Ishikawa (cell line): ENCODE data around the gene DDHD1.

ENCODE experiments used
- CEBPB ChIP-seq: IDR thresholded peaks from 2 replicates; pipeline ENCODE4 v1.6.1; 2012
- CREB1 ChIP-seq: IDR thresholded peaks from 2 replicates; pipeline ENCODE4 v1.6.1; 2012; ENCODE audit warnings: low read depth
- EGR1 ChIP-seq: IDR thresholded peaks from 2 replicates; pipeline ENCODE4 v1.6.1; 2012
- EP300 ChIP-seq: IDR thresholded peaks from 2 replicates; pipeline ENCODE4 v1.6.1; 2012; ENCODE audit warnings: borderline replicate concordance
- FOXM1 ChIP-seq: IDR thresholded peaks from 2 replicates; pipeline ENCODE4 v1.6.1; 2012; ENCODE audit warnings: low read depth, borderline replicate concordance
- NFIC ChIP-seq: IDR thresholded peaks from 2 replicates; pipeline ENCODE4 v1.6.1; 2012
- RAD21 ChIP-seq: IDR thresholded peaks from 2 replicates; pipeline ENCODE4 v1.6.1; 2012; ENCODE audit warnings: low read depth
- REST ChIP-seq: IDR thresholded peaks from 2 replicates; pipeline ENCODE4 v1.6.1; 2012; ENCODE audit warnings: low read depth, mild to moderate bottlenecking
- TAF1 ChIP-seq: IDR thresholded peaks from 2 replicates; pipeline ENCODE4 v1.6.1; 2012; ENCODE audit warnings: low read depth, mild to moderate bottlenecking
- TCF12 ChIP-seq: IDR thresholded peaks from 2 replicates; pipeline ENCODE4 v1.6.1; 2012; ENCODE audit warnings: low read depth
- TEAD4 ChIP-seq: IDR thresholded peaks from 2 replicates; pipeline ENCODE4 v1.6.1; 2012
- USF1 ChIP-seq: IDR thresholded peaks from 2 replicates; pipeline ENCODE4 v1.6.1; 2012
- YY1 ChIP-seq: IDR thresholded peaks from 2 replicates; pipeline ENCODE4 v1.6.1; 2012; ENCODE audit warnings: low read depth
- ZBTB7A ChIP-seq: IDR thresholded peaks from 2 replicates; pipeline ENCODE4 v1.6.1; 2012; ENCODE audit warnings: low read depth
- TF ChIP-seq, protein P1 (sequence below): IDR thresholded peaks from 2 replicates; pipeline ENCODE4 v1.6.1; 2012

The DDHD1 gene

DNA sequence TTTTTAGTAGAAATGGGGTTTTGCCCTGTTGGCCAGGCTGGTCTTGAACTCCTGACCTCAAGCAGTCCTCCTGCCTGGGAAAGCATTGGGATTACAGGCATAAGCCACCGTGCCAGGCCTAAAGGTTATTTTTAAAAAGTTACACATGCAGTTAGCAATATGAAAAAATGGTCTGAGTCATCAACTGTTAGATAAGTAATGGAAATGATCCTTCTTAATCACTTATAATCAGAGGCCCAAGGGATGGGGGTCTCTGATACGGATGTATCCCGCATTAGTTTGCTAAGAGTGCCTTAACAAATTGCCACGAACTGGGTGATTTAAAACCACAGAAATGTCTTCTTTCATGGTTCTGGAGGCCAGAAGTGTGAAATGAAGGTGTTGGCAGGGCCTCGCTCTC lies 148.1 kb downstream of the DDHD1 start:
- no peak for TF ChIP-seq ZBTB7A
- no peak for TF ChIP-seq RAD21
- TF ChIP-seq NFIC, result no peak
- no peak for TF ChIP-seq TEAD4
- no peak for TF ChIP-seq TCF12
- no peak for TF ChIP-seq USF1
- TF ChIP-seq REST, result no peak
- no peak for TF ChIP-seq EP300
- TF ChIP-seq TAF1, result no peak
- no peak for TF ChIP-seq FOXM1
- TF ChIP-seq, protein P1, sequence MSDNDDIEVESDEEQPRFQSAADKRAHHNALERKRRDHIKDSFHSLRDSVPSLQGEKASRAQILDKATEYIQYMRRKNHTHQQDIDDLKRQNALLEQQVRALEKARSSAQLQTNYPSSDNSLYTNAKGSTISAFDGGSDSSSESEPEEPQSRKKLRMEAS, result no peak
- no peak for TF ChIP-seq CEBPB
- no peak for TF ChIP-seq CREB1
- no peak for TF ChIP-seq EGR1
- no peak for TF ChIP-seq YY1

DNA sequence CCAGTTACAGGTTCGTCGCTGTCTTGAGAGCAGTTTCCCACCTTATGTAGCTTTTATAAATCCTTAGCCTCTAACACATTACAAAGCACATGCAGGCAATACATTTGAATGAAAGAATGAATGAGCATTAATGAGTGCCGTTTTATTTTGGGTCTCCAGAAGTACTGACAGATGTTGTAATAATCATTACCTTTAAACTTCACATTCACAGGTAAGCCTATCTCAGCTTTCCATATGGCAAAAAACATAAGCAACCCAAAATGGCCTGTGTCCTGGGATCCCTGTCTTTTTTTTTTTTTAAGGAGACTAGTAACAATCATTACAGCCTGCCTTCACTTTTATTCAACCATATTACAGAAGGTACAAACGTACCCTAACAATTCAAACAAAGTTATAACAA lies 149.3 kb downstream of the DDHD1 start:
- TF ChIP-seq REST (no peak), RAD21 (no peak), CREB1 (no peak), EP300 (no peak), FOXM1 (no peak), TCF12 (no peak), CEBPB (no peak), ZBTB7A (no peak), USF1 (no peak), YY1 (no peak), EGR1 (no peak), TAF1 (no peak)
- TF ChIP-seq, protein P1, result no peak

GRCh38 chr14:53002576-53002975 lies 150.5 kb downstream of the DDHD1 start:
- TF ChIP-seq USF1 (peak; percentile 33; the same call in 1 of the 2 replicates), ZBTB7A (no peak)

DNA sequence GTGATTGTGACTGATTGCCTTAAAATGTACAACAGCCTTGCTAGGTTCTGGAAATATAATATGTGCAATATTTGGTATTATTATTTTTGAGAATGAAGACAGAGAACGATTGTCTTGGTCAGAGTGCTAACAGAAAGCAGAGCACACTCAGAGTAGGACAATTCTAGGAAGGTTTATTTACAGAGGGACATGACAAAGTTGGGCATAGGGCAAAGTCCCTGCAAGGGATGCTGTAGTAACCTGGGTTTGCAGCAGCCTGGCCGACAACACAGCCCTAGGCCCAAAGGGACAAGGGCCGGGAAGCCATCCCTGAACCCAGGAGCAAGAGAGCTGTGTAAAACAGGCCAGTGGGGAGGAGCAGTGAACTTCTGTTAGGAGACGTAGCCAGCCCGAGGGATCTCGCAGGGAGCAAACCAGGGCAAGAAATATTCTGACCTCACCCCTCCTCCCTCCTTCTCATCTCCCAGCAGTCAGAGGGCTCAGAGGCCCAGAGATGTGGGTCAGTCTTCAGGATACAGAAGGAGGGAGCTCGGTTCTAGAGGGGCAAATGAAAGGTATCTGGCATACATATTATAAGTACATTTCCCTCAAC lies 151.2 kb downstream of the DDHD1 start:
- TF ChIP-seq REST (no peak), EP300 (no peak), CEBPB (no peak), ZBTB7A (no peak), TCF12 (no peak), EGR1 (no peak), CREB1 (no peak), USF1 (no peak), TAF1 (no peak), YY1 (no peak)
- TF ChIP-seq, protein P1, result no peak
